Neuronal stem cell (in vitro differentiated cells): Measurements from ENCODE around the gene TACC2.

ENCODE experiments used
- DNase-seq: peaks from one replicate; pipeline ENCODE4 v3.0.0-alpha.2; 2013; ENCODE audit warnings: low spot score
- H2AFZ ChIP-seq: one replicate; pipeline ENCODE4 v1.6.1; 2013; ENCODE audit warnings: mild to moderate bottlenecking, low read length, inconsistent platforms
- H2AK5ac ChIP-seq: 2 replicates; pipeline ENCODE4 v1.6.1; 2013; ENCODE audit warnings: low read depth, mild to moderate bottlenecking, inconsistent platforms, low read length, moderate library complexity, mixed read lengths
- H2BK120ac ChIP-seq: 2 replicates; pipeline ENCODE4 v1.6.1; 2013; ENCODE audit warnings: low read depth, mild to moderate bottlenecking, inconsistent platforms, low read length, moderate library complexity, mixed read lengths
- H2BK12ac ChIP-seq: one replicate; pipeline ENCODE4 v1.6.1; 2013; ENCODE audit warnings: low read length, inconsistent platforms
- H2BK15ac ChIP-seq: 2 replicates; pipeline ENCODE4 v1.6.1; 2013; ENCODE audit warnings: mild to moderate bottlenecking, low read length, inconsistent platforms, mixed read lengths
- H2BK5ac ChIP-seq: one replicate; pipeline ENCODE4 v1.6.1; 2013; ENCODE audit warnings: inconsistent platforms, mild to moderate bottlenecking, low read length, moderate library complexity
- H3K14ac ChIP-seq: one replicate; pipeline ENCODE4 v1.6.1; 2013; ENCODE audit warnings: low read length, inconsistent platforms
- H3K18ac ChIP-seq: 2 replicates; pipeline ENCODE4 v1.6.1; 2013; ENCODE audit warnings: low read length, inconsistent platforms
- H3K23ac ChIP-seq: 2 replicates; pipeline ENCODE4 v1.6.1; 2013; ENCODE audit warnings: low read depth, mild to moderate bottlenecking, mixed read lengths, low read length, inconsistent platforms; ENCODE audit not compliant: poor library complexity
- H3K27ac ChIP-seq: replicated peaks from 3 replicates; pipeline ENCODE4 v1.5.1; 2013; ENCODE audit warnings: low read length, inconsistent platforms
- H3K27me3 ChIP-seq, 3 experiments: 2 replicates each; pipeline ENCODE4 v1.6.1; 2013; ENCODE audit warnings: low read length in 3 of 3, mild to moderate bottlenecking in 2 of 3, inconsistent platforms in 1 of 3, low read depth in 1 of 3, mixed read lengths in 1 of 3, moderate library complexity in 1 of 3; ENCODE audit not compliant: control insufficient read depth in 3 of 3, insufficient read depth in 3 of 3
- H3K36me3 ChIP-seq, 2 donors: replicated peaks in 1 of 2; 2 replicates each; pipeline ENCODE4 v1.6.1; 2013; ENCODE audit warnings: low read length in 2 of 2; ENCODE audit not compliant: control insufficient read depth in 2 of 2, insufficient read depth in 2 of 2
- H3K4ac ChIP-seq: 2 replicates; pipeline ENCODE4 v1.6.1; 2013; ENCODE audit warnings: inconsistent platforms, mild to moderate bottlenecking, low read length, moderate library complexity
- H3K4me1 ChIP-seq, 2 donors: 1 replicate in 1 of 2; 2 replicates in 1 of 2; pipeline ENCODE4 v1.6.1; 2013; ENCODE audit warnings: low read length in 2 of 2, low read depth in 1 of 2; ENCODE audit not compliant: control insufficient read depth in 2 of 2, insufficient read depth in 1 of 2
- H3K4me2 ChIP-seq: one replicate; pipeline ENCODE4 v1.6.1; 2013; ENCODE audit warnings: mild to moderate bottlenecking, low read length, inconsistent platforms; ENCODE audit not compliant: insufficient read depth, poor library complexity, severe bottlenecking
- H3K4me3 ChIP-seq, 2 donors: 2 replicates each; pipeline ENCODE4 v1.5.1; 2013; ENCODE audit warnings: low read length in 2 of 2, mild to moderate bottlenecking in 2 of 2, inconsistent platforms in 1 of 2, moderate library complexity in 1 of 2
- H3K79me1 ChIP-seq: one replicate; pipeline ENCODE4 v1.6.1; 2013; ENCODE audit warnings: low read depth, mild to moderate bottlenecking, inconsistent platforms, low read length, moderate library complexity
- H3K9ac ChIP-seq: one replicate; pipeline ENCODE4 v1.6.1; 2013; ENCODE audit warnings: mild to moderate bottlenecking, low read depth, low read length, inconsistent platforms; ENCODE audit not compliant: poor library complexity
- H3K9me3 ChIP-seq, 2 donors: replicated peaks in 1 of 2; 2 replicates each; pipeline versions ENCODE3 to v1.6.1; 2013; ENCODE audit warnings: low read length in 2 of 2, mild to moderate bottlenecking in 2 of 2, inconsistent platforms in 1 of 2, low read depth in 1 of 2, mixed read lengths in 1 of 2, moderate library complexity in 1 of 2; ENCODE audit not compliant: control insufficient read depth in 2 of 2, insufficient read depth in 1 of 2
- H4K8ac ChIP-seq: one replicate; pipeline ENCODE4 v1.6.1; 2013; ENCODE audit warnings: low read depth, mild to moderate bottlenecking, inconsistent platforms, low read length, moderate library complexity
- H4K91ac ChIP-seq: one replicate; pipeline ENCODE4 v1.6.1; 2013; ENCODE audit warnings: low read length, low read depth, mild to moderate bottlenecking, inconsistent platforms; ENCODE audit not compliant: poor library complexity
- WGBS, 2 donors: extraction: QIAGEN DNeasy Blood & Tissue Kit; methylation state at CpG; one replicate each; pipeline ENCODE4 v1.1.7; 2013; ENCODE audit warnings: missing lambda C conversion rate in 2 of 2, mixed read lengths in 1 of 2; ENCODE audit not compliant: insufficient read length in 2 of 2, insufficient replicate concordance in 1 of 2; ENCODE audit errors: extremely low coverage in 2 of 2; 5-methylcytosine and 5-hydroxymethylcytosine counted together

The TACC2 gene

GRCh38 chr10:122264436-122264835 is 275.5 kb downstream of the TACC2 start:
- Histone ChIP-seq H3K4me2 (no peak overlapping the region), H3K23ac (no peak overlapping the region)
- DNase-seq: no peak

GRCh38 chr10:122264931-122265330 is 276.0 kb downstream of the TACC2 start:
- Histone ChIP-seq H3K4me2 (no peak overlapping the region), H3K27ac (no peak overlapping the region)

More at GRCh38 chr10:122264436-122264835, 275.5 kb downstream of the TACC2 start:
- H4K91ac ChIP-seq: no peak overlapping the region
- no CpG with 5 or more reads among the region's 1 CpG for WGBS, 2 donors
- H3K79me1 ChIP-seq: no peaks in the 10 kb centered on the region
- H2BK5ac ChIP-seq: no peak overlapping the region
- H2BK120ac ChIP-seq: no peak overlapping the region
- H3K4ac ChIP-seq: no peak overlapping the region
- no peaks in the 10 kb centered on the region for H3K4me1 ChIP-seq
- H3K4me3 ChIP-seq: no peak overlapping the region
- no peak overlapping the region for H2BK15ac ChIP-seq
- no peak overlapping the region for H2BK12ac ChIP-seq
- H4K8ac ChIP-seq: no peak overlapping the region
- H3K27ac ChIP-seq: no peak overlapping the region
- no peak overlapping the region for H2AK5ac ChIP-seq
- peaks cover 0 to 4% of the 10 kb centered on the region in 2 donors for H3K36me3 ChIP-seq
- no peak overlapping the region for H3K14ac ChIP-seq
- H3K27me3 ChIP-seq: no peaks in the 10 kb centered on the region
- no peak overlapping the region for H3K9ac ChIP-seq
- no peak overlapping the region for H3K18ac ChIP-seq
- no peak overlapping the region for H2AFZ ChIP-seq
- peaks cover 4 to 25% of the 10 kb centered on the region in 2 donors for H3K9me3 ChIP-seq

DNA sequence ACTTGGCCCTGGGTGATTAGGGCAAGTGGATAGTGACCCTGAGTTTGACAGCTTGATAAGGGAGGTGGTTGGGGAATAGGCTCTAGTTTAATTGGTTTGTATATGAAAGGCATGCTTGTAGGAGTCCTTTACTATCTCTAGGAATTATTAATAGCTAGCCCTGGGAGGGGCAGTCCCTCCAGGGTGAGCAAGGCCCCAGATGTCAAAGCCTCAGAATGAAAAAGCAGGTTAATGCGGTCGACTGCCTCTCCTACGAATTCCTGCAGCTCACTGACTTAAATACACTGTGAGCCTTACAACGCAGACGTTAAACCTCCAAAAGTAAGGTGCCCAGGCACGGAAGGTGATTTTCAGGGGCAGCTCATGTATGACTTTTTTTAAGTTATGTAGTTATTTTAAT is 276.9 kb downstream of the TACC2 start:
- Histone ChIP-seq H4K8ac (no peak overlapping the region), H3K18ac (no peak overlapping the region), H3K14ac (no peak overlapping the region), H3K27me3 (no peaks in the 10 kb centered on the region), H2BK12ac (no peak overlapping the region), H2BK120ac (no peak overlapping the region), H3K4me2 (no peak overlapping the region), H3K9ac (no peak overlapping the region), H3K79me1 (no peaks in the 10 kb centered on the region), H2BK5ac (no peak overlapping the region), H3K36me3 (peaks cover 0 to 6% of the 10 kb centered on the region in 2 donors), H2AFZ (no peak overlapping the region), H3K27ac (no peak overlapping the region), H3K4me3 (no peak overlapping the region), H3K4ac (no peak overlapping the region), H3K4me1 (no peaks in the 10 kb centered on the region), H2AK5ac (no peak overlapping the region), H4K91ac (no peak overlapping the region), H3K23ac (no peak overlapping the region), H3K9me3 (peaks cover 4 to 25% of the 10 kb centered on the region in 2 donors), H2BK15ac (no peak overlapping the region)
- no CpG with 5 or more reads among the region's 6 CpGs for WGBS, 2 donors
- DNase-seq: no peak

More at GRCh38 chr10:122264931-122265330, 276.0 kb downstream of the TACC2 start:
- Histone ChIP-seq H2BK5ac (no peak overlapping the region), H3K4me1 (no peaks in the 10 kb centered on the region), H3K23ac (no peak overlapping the region), H3K79me1 (no peaks in the 10 kb centered on the region), H3K4me3 (no peak overlapping the region), H4K91ac (no peak overlapping the region), H3K18ac (no peak overlapping the region), H3K27me3 (no peaks in the 10 kb centered on the region), H2BK120ac (no peak overlapping the region), H4K8ac (no peak overlapping the region), H3K4ac (no peak overlapping the region), H3K14ac (no peak overlapping the region), H3K9me3 (peaks cover 4 to 25% of the 10 kb centered on the region in 2 donors), H2BK15ac (no peak overlapping the region), H2AFZ (no peak overlapping the region), H3K36me3 (peaks cover 0 to 6% of the 10 kb centered on the region in 2 donors), H2AK5ac (no peak overlapping the region), H2BK12ac (no peak overlapping the region), H3K9ac (no peak overlapping the region)
- WGBS, 2 donors: no CpG with 5 or more reads among the region's 8 CpGs
- DNase-seq: no peak

DNA sequence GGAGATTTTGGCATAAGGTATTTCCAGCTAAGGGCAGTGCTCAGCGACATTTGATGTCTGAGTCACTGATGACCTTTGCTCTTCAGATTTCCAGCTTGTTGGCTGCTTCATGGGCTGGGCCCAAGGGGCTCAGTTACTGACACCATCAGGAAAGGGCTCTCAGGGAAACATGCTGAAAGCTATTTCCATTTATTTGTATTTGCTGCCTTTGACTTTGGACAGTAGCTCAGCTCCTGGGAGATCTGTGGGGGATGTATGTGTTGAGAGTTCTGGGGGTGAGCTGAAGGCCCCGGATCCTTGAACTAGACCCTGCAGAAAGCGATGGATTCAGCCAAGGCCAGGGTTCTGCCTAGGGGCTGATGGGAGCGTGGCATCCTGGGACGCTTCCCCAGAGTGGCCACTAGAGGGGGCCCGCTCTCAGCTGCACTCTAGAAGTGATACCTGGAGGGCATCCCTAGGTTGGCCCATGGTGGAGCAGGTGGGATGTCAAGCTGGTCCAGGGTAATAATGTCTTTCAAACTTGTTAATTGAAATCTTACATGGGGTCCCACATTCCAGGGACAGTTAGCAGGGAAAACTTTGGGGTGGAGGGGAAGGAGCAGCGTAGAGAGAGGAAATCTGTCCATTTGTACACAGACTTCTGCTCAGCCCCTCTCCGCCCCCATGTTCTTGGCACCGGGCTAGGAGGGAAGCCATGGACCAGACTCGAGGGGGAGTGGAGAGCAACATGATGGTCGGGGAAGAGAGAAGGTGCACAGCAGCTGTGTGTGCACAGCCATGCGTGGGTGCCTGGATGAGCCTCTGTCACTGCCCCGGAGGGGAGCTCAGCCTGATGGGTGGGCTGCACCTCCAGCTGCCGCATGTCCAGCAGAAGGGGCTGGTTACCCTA is 279.1 kb downstream of the TACC2 start:
- no peak overlapping the region for H2BK5ac ChIP-seq
- no peaks in the 10 kb centered on the region for H3K79me1 ChIP-seq
- H3K9ac ChIP-seq: no peak overlapping the region
- H3K9me3 ChIP-seq: peaks cover under 1 to 10% of the 10 kb centered on the region in 2 donors
- no peaks in the 10 kb centered on the region for H3K4me1 ChIP-seq
- DNase-seq: peak; percentile 36
- no peak overlapping the region for H2BK120ac ChIP-seq
- no peak overlapping the region for H3K4ac ChIP-seq
- no peaks in the 10 kb centered on the region for H3K27me3 ChIP-seq
- H3K4me3 ChIP-seq: no peak overlapping the region
- no peak overlapping the region for H2BK12ac ChIP-seq
- WGBS, 2 donors: no CpG with 5 or more reads among the region's 14 CpGs
- no peak overlapping the region for H3K23ac ChIP-seq
- no peak overlapping the region for H3K18ac ChIP-seq
- no peak overlapping the region for H2BK15ac ChIP-seq
- no peak overlapping the region for H3K14ac ChIP-seq
- H4K91ac ChIP-seq: no peak overlapping the region
- H3K36me3 ChIP-seq: peaks cover 0 to 4% of the 10 kb centered on the region in 2 donors
- H2AFZ ChIP-seq: peak overlapping the region; percentile 68
- no peak overlapping the region for H2AK5ac ChIP-seq
- no peak overlapping the region for H4K8ac ChIP-seq
- H3K4me2 ChIP-seq: no peak overlapping the region
- no peak overlapping the region for H3K27ac ChIP-seq
